Osteocyte (in vitro differentiated cells): ENCODE measurements around the gene ABI3BP. TPM values are rescaled to one million over a fixed set of nuclear protein-coding genes. Genes with fewer than 3 reads are reported as not detected.

Experiments
- DNase-seq: peaks from one replicate; pipeline ENCODE4 v3.0.0; 2021; ENCODE audit warnings: mixed read lengths; ENCODE audit not compliant: unreplicated experiment; ENCODE audit errors: extremely low spot score
- H3K27ac Mint-ChIP-seq: one replicate; pipeline ENCODE4 v1.8.0; 2021; ENCODE audit warnings: mild to moderate bottlenecking, mixed read lengths; ENCODE audit not compliant: unreplicated experiment
- H3K27me3 Mint-ChIP-seq: one replicate; pipeline ENCODE4 v1.8.0; 2021; ENCODE audit warnings: mixed read lengths; ENCODE audit not compliant: unreplicated experiment
- H3K36me3 Mint-ChIP-seq: one replicate; pipeline ENCODE4 v1.8.0; 2021; ENCODE audit warnings: mixed read lengths; ENCODE audit not compliant: unreplicated experiment
- H3K4me1 Mint-ChIP-seq: one replicate; pipeline ENCODE4 v1.8.0; 2021; ENCODE audit warnings: mixed read lengths; ENCODE audit not compliant: unreplicated experiment
- H3K4me3 Mint-ChIP-seq: one replicate; pipeline ENCODE4 v1.8.0; 2021; ENCODE audit warnings: mild to moderate bottlenecking, moderate library complexity, mixed read lengths; ENCODE audit not compliant: unreplicated experiment
- H3K9me3 Mint-ChIP-seq: one replicate; pipeline ENCODE4 v1.8.0; 2021; ENCODE audit warnings: mixed read lengths; ENCODE audit not compliant: unreplicated experiment
- total RNA-seq: library from RNA; stranded (reverse); gene quantifications from 2 replicates; pipeline ENCODE4 v1.2.1, GENCODE V29; 2021
- TF ChIP-seq, protein P1 (sequence below): fragments of 200-600 bp; sonication (generic); IDR thresholded peaks from 2 replicates; pipeline ENCODE4 v1.5.0; 2021; ENCODE audit warnings: antibody characterized with exemption, mild to moderate bottlenecking, moderate library complexity

Gene ABI3BP
- total RNA-seq, 1 donor from 2014 or later, result 157 TPM

DNA sequence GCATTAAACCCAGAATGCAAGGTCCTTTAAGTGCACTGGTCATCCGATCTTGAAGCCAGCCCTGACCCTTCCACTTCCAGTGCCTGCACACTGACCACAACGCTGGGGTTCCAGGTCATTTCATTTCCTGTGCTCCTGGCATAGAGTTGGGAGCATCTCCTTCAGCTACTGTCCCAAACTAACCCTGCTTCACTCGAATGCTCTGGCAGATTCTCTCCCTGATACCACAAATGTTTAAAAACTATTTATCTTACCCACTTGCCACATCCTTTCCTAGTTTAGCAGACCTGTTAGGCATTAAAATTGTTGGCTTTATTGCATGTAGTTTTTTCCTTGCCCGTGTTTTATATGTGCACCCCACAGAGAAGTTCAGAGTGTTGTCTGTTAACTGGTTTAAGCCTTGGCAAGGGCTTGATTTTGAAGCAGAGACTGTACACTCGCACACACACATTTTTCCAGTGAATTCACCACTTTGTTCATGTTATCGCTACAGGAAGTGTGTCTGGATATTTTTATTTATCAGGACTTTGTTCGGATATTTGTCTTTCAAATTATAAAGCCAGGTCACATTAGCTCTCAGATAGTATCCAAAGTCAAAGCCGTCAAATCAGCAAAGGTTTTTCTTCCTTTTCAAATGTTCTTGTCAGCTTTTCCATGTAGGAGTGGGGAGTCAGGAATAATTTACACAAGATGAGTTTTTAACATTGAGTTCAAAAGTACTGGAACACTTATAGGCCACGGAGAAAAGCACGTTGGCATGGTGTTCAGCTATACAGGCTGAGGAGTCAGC lies 77.3 kb downstream of the ABI3BP start:
- Mint-ChIP-seq H3K27ac (no peak overlapping the region), H3K9me3 (no peaks in the 10 kb centered on the region), H3K4me3 (no peak overlapping the region), H3K4me1 (peaks cover 17% of the 10 kb centered on the region), H3K36me3 (peaks cover 7% of the 10 kb centered on the region), H3K27me3 (no peaks in the 10 kb centered on the region)
- no peak for DNase-seq
- TF ChIP-seq, protein P1, sequence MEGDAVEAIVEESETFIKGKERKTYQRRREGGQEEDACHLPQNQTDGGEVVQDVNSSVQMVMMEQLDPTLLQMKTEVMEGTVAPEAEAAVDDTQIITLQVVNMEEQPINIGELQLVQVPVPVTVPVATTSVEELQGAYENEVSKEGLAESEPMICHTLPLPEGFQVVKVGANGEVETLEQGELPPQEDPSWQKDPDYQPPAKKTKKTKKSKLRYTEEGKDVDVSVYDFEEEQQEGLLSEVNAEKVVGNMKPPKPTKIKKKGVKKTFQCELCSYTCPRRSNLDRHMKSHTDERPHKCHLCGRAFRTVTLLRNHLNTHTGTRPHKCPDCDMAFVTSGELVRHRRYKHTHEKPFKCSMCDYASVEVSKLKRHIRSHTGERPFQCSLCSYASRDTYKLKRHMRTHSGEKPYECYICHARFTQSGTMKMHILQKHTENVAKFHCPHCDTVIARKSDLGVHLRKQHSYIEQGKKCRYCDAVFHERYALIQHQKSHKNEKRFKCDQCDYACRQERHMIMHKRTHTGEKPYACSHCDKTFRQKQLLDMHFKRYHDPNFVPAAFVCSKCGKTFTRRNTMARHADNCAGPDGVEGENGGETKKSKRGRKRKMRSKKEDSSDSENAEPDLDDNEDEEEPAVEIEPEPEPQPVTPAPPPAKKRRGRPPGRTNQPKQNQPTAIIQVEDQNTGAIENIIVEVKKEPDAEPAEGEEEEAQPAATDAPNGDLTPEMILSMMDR, result no peak

GRCh38 chr3:100913870-100914648 lies 79.2 kb downstream of the ABI3BP start:
- DNase-seq, result no peak
- Mint-ChIP-seq H3K4me1 (peaks cover 19% of the 10 kb centered on the region), H3K36me3 (peaks cover 8% of the 10 kb centered on the region), H3K27ac (peak overlapping the region; percentile 51), H3K9me3 (no peaks in the 10 kb centered on the region), H3K4me3 (no peak overlapping the region), H3K27me3 (no peaks in the 10 kb centered on the region)
- TF ChIP-seq, protein P1, result no peak

DNA sequence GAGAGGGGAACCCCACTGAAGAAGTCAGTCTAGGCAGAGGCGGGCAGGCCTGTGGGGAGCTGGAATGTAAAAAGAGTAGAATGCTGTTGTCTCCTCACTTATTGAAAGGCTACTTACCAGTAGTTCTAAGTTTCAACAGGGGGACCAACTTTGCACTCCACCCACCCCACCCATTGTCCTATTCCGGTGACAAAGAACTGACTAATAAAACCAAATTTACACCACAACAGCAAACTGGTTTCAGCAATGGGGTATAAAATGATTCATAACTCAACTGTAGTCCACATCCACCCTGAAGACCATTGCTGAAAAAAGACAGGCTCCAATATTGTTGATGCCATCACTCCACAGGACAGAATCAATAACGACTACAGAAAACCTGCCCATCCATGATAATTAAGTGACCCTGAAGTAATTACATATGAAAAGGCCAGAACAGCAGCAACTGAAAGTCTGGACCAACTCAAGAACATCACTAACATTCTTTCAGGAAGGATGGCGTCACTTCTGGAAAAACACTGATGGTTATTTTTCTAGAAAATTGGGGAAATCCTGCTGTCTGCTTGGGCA lies 80.2 kb downstream of the ABI3BP start:
- TF ChIP-seq, protein P1, result no peak
- Mint-ChIP-seq H3K9me3 (no peaks in the 10 kb centered on the region), H3K36me3 (peaks cover 11% of the 10 kb centered on the region), H3K4me1 (peaks cover 19% of the 10 kb centered on the region), H3K4me3 (no peak overlapping the region), H3K27ac (no peak overlapping the region), H3K27me3 (no peaks in the 10 kb centered on the region)
- DNase-seq, result no peak

- Mint-ChIP-seq H3K27me3 (no peaks in the 10 kb centered on the region), H3K4me3 (no peak overlapping the region), H3K4me1 (peaks cover 19% of the 10 kb centered on the region), H3K36me3 (peaks cover 11% of the 10 kb centered on the region), H3K9me3 (no peaks in the 10 kb centered on the region), H3K27ac (no peak overlapping the region)
- no peak for DNase-seq
- TF ChIP-seq, protein P1, result no peak
Observed at GRCh38 chr3:100912571-100912970, 80.7 kb downstream of the ABI3BP start.

DNA sequence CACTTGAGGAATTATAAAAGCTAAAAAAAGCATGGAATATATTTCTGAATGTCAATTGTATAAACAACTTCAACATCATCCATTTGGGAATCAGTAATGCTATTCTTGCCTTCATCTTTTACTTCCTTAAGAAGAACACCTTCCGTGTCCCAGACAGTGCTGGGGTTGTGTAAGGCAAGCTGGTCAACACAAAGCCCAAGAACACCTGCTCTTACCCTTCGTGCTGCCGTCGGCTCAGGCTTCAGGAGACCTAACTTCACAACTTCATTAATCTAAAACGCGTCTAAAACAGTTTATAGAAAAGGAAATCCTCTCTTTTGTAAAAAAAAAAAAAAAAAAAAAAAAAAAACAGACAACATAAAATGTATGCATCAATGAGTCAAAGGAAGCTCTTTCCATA lies 81.3 kb downstream of the ABI3BP start:
- H3K27ac Mint-ChIP-seq, result no peak overlapping the region
- H3K4me3 Mint-ChIP-seq, result no peak overlapping the region
- peaks cover 11% of the 10 kb centered on the region for H3K36me3 Mint-ChIP-seq
- TF ChIP-seq, protein P1, result no peak
- H3K27me3 Mint-ChIP-seq, result no peaks in the 10 kb centered on the region
- no peaks in the 10 kb centered on the region for H3K9me3 Mint-ChIP-seq
- no peak for DNase-seq
- peaks cover 19% of the 10 kb centered on the region for H3K4me1 Mint-ChIP-seq
